HEK293 (cell line): Measurements from ENCODE around the gene WWOX.

Experiments used
- BCL11A ChIP-seq: fragments of 450-650 bp; formaldehyde crosslinking; IDR thresholded peaks from 2 replicates; pipeline ENCODE4 v1.5.1; 2016; ENCODE audit warnings: low read depth, missing biosample characterization, missing genetic modification characterization
- GFI1B ChIP-seq: fragments of 450-650 bp; formaldehyde crosslinking; IDR thresholded peaks from 2 replicates; pipeline ENCODE4 v1.5.1; 2016; ENCODE audit warnings: missing biosample characterization, missing genetic modification characterization
- GLIS1 ChIP-seq: fragments of 450-650 bp; formaldehyde crosslinking; IDR thresholded peaks from 2 replicates; pipeline ENCODE4 v1.5.1; 2016; ENCODE audit warnings: missing biosample characterization, missing genetic modification characterization
- HOXA7 ChIP-seq: sonication (generic); formaldehyde crosslinking; IDR thresholded peaks from 2 replicates; pipeline ENCODE4 v1.8.1; 2022; ENCODE audit warnings: missing genetic modification reagents, borderline replicate concordance
- IKZF3 ChIP-seq: fragments of 450-650 bp; IDR thresholded peaks from 2 replicates; pipeline ENCODE4 v1.5.0; 2018; ENCODE audit warnings: missing biosample characterization, mild to moderate bottlenecking, missing genetic modification characterization, moderate library complexity
- INSM2 ChIP-seq: fragments of 450-650 bp; formaldehyde crosslinking; IDR thresholded peaks from 2 replicates; pipeline ENCODE4 v1.5.1; 2016; ENCODE audit warnings: missing biosample characterization, missing genetic modification characterization
- PATZ1 ChIP-seq: fragments of 450-650 bp; formaldehyde crosslinking; IDR thresholded peaks from 2 replicates; pipeline ENCODE4 v1.5.1; 2016; ENCODE audit warnings: missing biosample characterization, missing genetic modification characterization
- PRDM10 ChIP-seq: fragments of 450-650 bp; formaldehyde crosslinking; IDR thresholded peaks from 2 replicates; pipeline ENCODE4 v1.5.1; 2016; ENCODE audit warnings: missing biosample characterization, missing genetic modification characterization
- PRDM4 ChIP-seq: fragments of 450-650 bp; formaldehyde crosslinking; IDR thresholded peaks from 2 replicates; pipeline ENCODE4 v1.5.1; 2017; ENCODE audit warnings: missing biosample characterization, missing genetic modification characterization
- ZBTB20 ChIP-seq: fragments of 450-650 bp; formaldehyde crosslinking; IDR thresholded peaks from 2 replicates; pipeline ENCODE4 v1.5.1; 2016; ENCODE audit warnings: missing biosample characterization, missing genetic modification characterization
- ZBTB44 ChIP-seq: fragments of 450-650 bp; IDR thresholded peaks from 2 replicates; pipeline ENCODE4 v1.5.1; 2018; ENCODE audit warnings: missing biosample characterization, mild to moderate bottlenecking, missing genetic modification characterization
- ZNF169 ChIP-seq: fragments of 450-650 bp; formaldehyde crosslinking; IDR thresholded peaks from 2 replicates; pipeline ENCODE4 v1.5.1; 2016; ENCODE audit warnings: missing biosample characterization, missing genetic modification characterization
- ZNF335 ChIP-seq: fragments of 450-650 bp; formaldehyde crosslinking; conservative IDR thresholded peaks from 2 replicates; pipeline ENCODE4 v1.5.1; 2016; ENCODE audit warnings: missing biosample characterization, missing genetic modification characterization
- ZNF341 ChIP-seq: fragments of 450-650 bp; formaldehyde crosslinking; IDR thresholded peaks from 2 replicates; pipeline ENCODE4; 2016; ENCODE audit warnings: low read depth, missing biosample characterization, missing genetic modification characterization
- ZNF398 ChIP-seq: fragments of 450-650 bp; formaldehyde crosslinking; IDR thresholded peaks from 2 replicates; pipeline ENCODE4 v1.5.1; 2017; ENCODE audit warnings: missing biosample characterization, missing genetic modification characterization
- ZNF449 ChIP-seq: fragments of 450-650 bp; formaldehyde crosslinking; IDR thresholded peaks from 2 replicates; pipeline ENCODE4 v1.5.1; 2017; ENCODE audit warnings: missing biosample characterization, mild to moderate bottlenecking, missing genetic modification characterization, moderate library complexity
- ZNF488 ChIP-seq: fragments of 450-650 bp; formaldehyde crosslinking; IDR thresholded peaks from 2 replicates; pipeline ENCODE4 v1.5.1; 2016; ENCODE audit warnings: missing biosample characterization, missing genetic modification characterization
- ZNF629 ChIP-seq: fragments of 450-650 bp; formaldehyde crosslinking; IDR thresholded peaks from 2 replicates; pipeline ENCODE4 v1.5.1; 2017; ENCODE audit warnings: missing biosample characterization, missing genetic modification characterization
- ZNF692 ChIP-seq: fragments of 450-650 bp; formaldehyde crosslinking; IDR thresholded peaks from 2 replicates; pipeline ENCODE4 v1.5.1; 2016; ENCODE audit warnings: missing biosample characterization, missing genetic modification characterization

WWOX gene

GRCh38 chr16:78184238-78185183 is 85.1 kb downstream of the WWOX start (continued):
- peak; percentile 55; the same call in 1 of the 2 replicates for TF ChIP-seq ZNF449 (tag by site-specific recombination)
- no peak for TF ChIP-seq ZNF169
- TF ChIP-seq ZNF692: peak; percentile 93
- peak; percentile 70 for TF ChIP-seq ZBTB20
- TF ChIP-seq ZNF341 (tag by site-specific recombination): no peak; the same call in 1 of the 2 replicates
- no peak for TF ChIP-seq GFI1B (tag by site-specific recombination)
- TF ChIP-seq IKZF3 (tag by site-specific recombination): peak; percentile 90
- TF ChIP-seq BCL11A: peak; percentile 71; the same call in 1 of the 2 replicates
- peak; percentile 83 for TF ChIP-seq ZNF488 (tag by site-specific recombination)
- TF ChIP-seq PRDM10 (tag by site-specific recombination): peak; percentile 52; the same call in 1 of the 2 replicates
- TF ChIP-seq PRDM4 (tag by site-specific recombination): peak; percentile 84
- peak; percentile 80 for TF ChIP-seq ZNF629 (tag by site-specific recombination)
- TF ChIP-seq ZBTB44: peak; percentile 97
- no peak for TF ChIP-seq HOXA7
- peak; percentile 43; the same call in 1 of the 2 replicates for TF ChIP-seq ZNF398 (tag by site-specific recombination)
- peak; percentile 84; the same call in 1 of the 2 replicates for TF ChIP-seq INSM2
- peak; percentile 39; the same call in 1 of the 2 replicates for TF ChIP-seq GLIS1 (tag by site-specific recombination)
- peak; percentile 37 for TF ChIP-seq PATZ1 (tag by site-specific recombination)
- peak; percentile 89 for TF ChIP-seq ZNF335
